ENCODE results near the gene PRXL2C. TPM values are rescaled to one million over a fixed set of nuclear protein-coding genes. Genes with fewer than 3 reads are reported as not detected.
"Not testable (repeated sequence)": the region's sequence is repeated elsewhere in the genome, so short reads cannot be mapped to it uniquely, and the experiment has no call there.

PRXL2C gene
- polyA plus RNA-seq (ENCODE audit: insufficient read length), result 10.0 TPM

- DNase-seq, result peak; percentile 75
Measured at GRCh38 chr9:96655198-96655851, at the start of gene PRXL2C. TSS of gene PRXL2C (minus strand) at chr9:96655317. CDS start at chr9:96655281, 36 bp downstream.

GRCh38 chr9:96700721-96701375, 45.7 kb upstream of the PRXL2C start:
- DNase-seq, result not testable (repeated sequence)

GRCh38 chr9:96691326-96691725, 36.2 kb upstream of the PRXL2C start:
- DNase-seq, result no peak

GRCh38 chr9:96688745-96689464, 33.8 kb upstream of the PRXL2C start:
- DNase-seq, result no peak

GRCh38 chr9:96688187-96688586, 33.1 kb upstream of the PRXL2C start:
- no peak for DNase-seq

- peak; percentile 66 for DNase-seq
Measured at GRCh38 chr9:96686638-96687335, 31.7 kb upstream of the PRXL2C start.

GRCh38 chr9:96680812-96681499, 25.8 kb upstream of the PRXL2C start:
- DNase-seq, result no peak

- DNase-seq, result no peak
Measured at GRCh38 chr9:96674906-96675538, 19.9 kb upstream of the PRXL2C start.

- DNase-seq, result not testable (repeated sequence)
Measured at GRCh38 chr9:96673786-96674185, 18.7 kb upstream of the PRXL2C start.

GRCh38 chr9:96668868-96669534, 13.9 kb upstream of the PRXL2C start:
- DNase-seq, result no peak

GRCh38 chr9:96667363-96667728, 12.2 kb upstream of the PRXL2C start:
- no peak for DNase-seq

GRCh38 chr9:96666653-96667362, 11.7 kb upstream of the PRXL2C start:
- peak; percentile 29 for DNase-seq

- no peak for DNase-seq
Measured at GRCh38 chr9:96665789-96666188, 10.7 kb upstream of the PRXL2C start.

- DNase-seq, result no peak
Measured at GRCh38 chr9:96663506-96664120, 8.5 kb upstream of the PRXL2C start.

- DNase-seq, result no peak
Measured at GRCh38 chr9:96661711-96662110, 6.6 kb upstream of the PRXL2C start.

GRCh38 chr9:96660692-96661248, 5.7 kb upstream of the PRXL2C start:
- no peak for DNase-seq

GRCh38 chr9:96654450-96655197, 493 bp downstream of the PRXL2C start:
- peak; percentile 77 for DNase-seq

- DNase-seq, result no peak
Measured at GRCh38 chr9:96651626-96652025, 3.5 kb downstream of the PRXL2C start.
